Measurements from ENCODE around the gene WAPL.
A peak's percentile ranks its signal among the peaks of the same experiment; 100 is the strongest.
"Not testable (repeated sequence)": the region's sequence is repeated elsewhere in the genome, so short reads cannot be mapped to it uniquely, and the experiment has no call there.

The WAPL gene

GRCh38 chr10:86521678-86522509 is at the start of gene WAPL:
TSS of gene WAPL (minus strand) at chr10:86521792. CDS start at chr10:86518069, 3,723 bp downstream.
- DNase-seq (ENCODE audit: low read depth in 2 of 3, low spot score in 1 of 3): peak; percentile 86 to 92 (median 89)

- no peak for DNase-seq (ENCODE audit: low read depth in 2 of 3, low spot score in 1 of 3)
Observed at GRCh38 chr10:86569335-86569734, 47.7 kb upstream of the WAPL start.

- not testable (repeated sequence) for DNase-seq (ENCODE audit: low read depth in 2 of 3, low spot score in 1 of 3)
Observed at GRCh38 chr10:86566518-86566917, 44.9 kb upstream of the WAPL start.

- not testable (repeated sequence) for DNase-seq (ENCODE audit: low read depth in 2 of 3, low spot score in 1 of 3)
Observed at GRCh38 chr10:86563338-86563737, 41.7 kb upstream of the WAPL start.

GRCh38 chr10:86558695-86559094 is 37.1 kb upstream of the WAPL start:
- DNase-seq (ENCODE audit: low read depth in 2 of 3, low spot score in 1 of 3): not testable (repeated sequence)

GRCh38 chr10:86556933-86557649 is 35.5 kb upstream of the WAPL start:
- DNase-seq (ENCODE audit: low read depth in 2 of 3, low spot score in 1 of 3): no peak

- no peak for DNase-seq (ENCODE audit: low read depth in 2 of 3, low spot score in 1 of 3)
Observed at GRCh38 chr10:86556532-86556931, 34.9 kb upstream of the WAPL start.

- no peak for DNase-seq (ENCODE audit: low read depth in 2 of 3, low spot score in 1 of 3)
Observed at GRCh38 chr10:86553639-86554038, 32.0 kb upstream of the WAPL start.

GRCh38 chr10:86553213-86553612 is 31.6 kb upstream of the WAPL start:
- DNase-seq (ENCODE audit: low read depth in 2 of 3, low spot score in 1 of 3): no peak

GRCh38 chr10:86547296-86547695 is 25.7 kb upstream of the WAPL start:
- no peak for DNase-seq (ENCODE audit: low read depth in 2 of 3, low spot score in 1 of 3)

GRCh38 chr10:86545101-86545500 is 23.5 kb upstream of the WAPL start:
- no peak for DNase-seq (ENCODE audit: low read depth in 2 of 3, low spot score in 1 of 3)

- no peak for DNase-seq (ENCODE audit: low read depth in 2 of 3, low spot score in 1 of 3)
Observed at GRCh38 chr10:86540016-86540415, 18.4 kb upstream of the WAPL start.

GRCh38 chr10:86538547-86538946 is 17.0 kb upstream of the WAPL start:
- no peak for DNase-seq (ENCODE audit: low read depth in 2 of 3, low spot score in 1 of 3)

GRCh38 chr10:86538040-86538439 is 16.4 kb upstream of the WAPL start:
- not testable (repeated sequence) for DNase-seq (ENCODE audit: low read depth in 2 of 3, low spot score in 1 of 3)

- DNase-seq (ENCODE audit: low read depth in 2 of 3, low spot score in 1 of 3): peak in 1 of 3 donors; percentile 12
Observed at GRCh38 chr10:86536294-86536861, 14.8 kb upstream of the WAPL start.

- DNase-seq (ENCODE audit: low read depth in 2 of 3, low spot score in 1 of 3): peak in 1 of 3 donors; percentile 37
Observed at GRCh38 chr10:86535132-86535882, 13.7 kb upstream of the WAPL start.

GRCh38 chr10:86533328-86533727 is 11.7 kb upstream of the WAPL start:
- no peak for DNase-seq (ENCODE audit: low read depth in 2 of 3, low spot score in 1 of 3)

GRCh38 chr10:86528736-86529135 is 7.1 kb upstream of the WAPL start:
- not testable (repeated sequence) for DNase-seq (ENCODE audit: low read depth in 2 of 3, low spot score in 1 of 3)

GRCh38 chr10:86526606-86527005 is 5.0 kb upstream of the WAPL start:
- DNase-seq (ENCODE audit: low read depth in 2 of 3, low spot score in 1 of 3): no peak

GRCh38 chr10:86525713-86526112 is 4.1 kb upstream of the WAPL start:
- DNase-seq (ENCODE audit: low read depth in 2 of 3, low spot score in 1 of 3): not testable (repeated sequence)

Measured in stimulated activated CD4-positive, alpha-beta T cell treated with anti-CD3 and anti-CD28 coated beads, Interleukin-12 subunit alpha, Interleukin-12 subunit beta, amount 100 ng/mL, for 48 hours (primary cell).